Hepatocyte (in vitro differentiated cells): ENCODE measurements around the gene SLC22A6. TPM values are rescaled to one million over a fixed set of nuclear protein-coding genes. Genes with fewer than 3 reads are reported as not detected.

Experiments
- DNase-seq: peaks from one replicate; pipeline ENCODE4 v3.0.0-alpha.2; 2016; ENCODE audit warnings: low spot score
- H2AFZ ChIP-seq: fragments of 200-600 bp; sonication (generic); 2 replicates; pipeline ENCODE4 v1.6.0; 2016; ENCODE audit warnings: antibody characterized with exemption, mild to moderate bottlenecking
- H3K27ac ChIP-seq: fragments of 200-600 bp; sonication (generic); 2 replicates; pipeline ENCODE4 v1.5.1; 2016; ENCODE audit warnings: mild to moderate bottlenecking
- H3K27me3 ChIP-seq: fragments of 200-600 bp; sonication (generic); 2 replicates; pipeline ENCODE4 v1.6.1; 2016
- H3K36me3 ChIP-seq: fragments of 200-600 bp; sonication (generic); replicated peaks from 2 replicates; pipeline ENCODE4 v1.5.1; 2016; ENCODE audit warnings: low read depth; ENCODE audit not compliant: insufficient read depth
- H3K4me1 ChIP-seq: fragments of 200-600 bp; sonication (generic); 2 replicates; pipeline ENCODE4 v1.5.1; 2016; ENCODE audit warnings: mild to moderate bottlenecking, moderate library complexity; ENCODE audit not compliant: insufficient read depth
- H3K4me2 ChIP-seq: fragments of 200-600 bp; sonication (generic); 2 replicates; pipeline ENCODE4 v1.6.0; 2016
- H3K4me3 ChIP-seq: fragments of 200-600 bp; sonication (generic); 2 replicates; pipeline ENCODE4 v1.5.1; 2016; ENCODE audit warnings: mild to moderate bottlenecking
- H3K79me2 ChIP-seq: fragments of 200-600 bp; sonication (generic); 2 replicates; pipeline ENCODE4 v1.6.0; 2017; ENCODE audit warnings: mild to moderate bottlenecking
- H3K9me2 ChIP-seq: fragments of 200-600 bp; sonication (generic); replicated peaks from 2 replicates; pipeline ENCODE4 v1.6.0; 2017; ENCODE audit warnings: mild to moderate bottlenecking; ENCODE audit not compliant: insufficient read depth
- H3K9me3 ChIP-seq: fragments of 200-600 bp; sonication (generic); 2 replicates; pipeline ENCODE4 v1.5.1; 2016; ENCODE audit warnings: low read depth, mild to moderate bottlenecking
- H4K20me1 ChIP-seq: fragments of 200-600 bp; sonication (generic); 2 replicates; pipeline ENCODE4 v1.6.0; 2016; ENCODE audit warnings: mild to moderate bottlenecking; ENCODE audit not compliant: insufficient read depth, poor library complexity, severe bottlenecking
- CTCF ChIP-seq: fragments of 200-600 bp; sonication (generic); IDR thresholded peaks from 2 replicates; pipeline ENCODE4 v1.5.1; 2016; ENCODE audit warnings: antibody characterized with exemption, mild to moderate bottlenecking; ENCODE audit not compliant: poor library complexity
- EZH2 ChIP-seq: fragments of 200-600 bp; sonication (generic); IDR thresholded peaks from 2 replicates; pipeline ENCODE4 v1.6.1; 2016; ENCODE audit warnings: antibody characterized with exemption, mild to moderate bottlenecking, borderline replicate concordance
- EZH2phosphoT487 ChIP-seq: fragments of 200-600 bp; sonication (generic); IDR thresholded peaks from one replicate; pipeline ENCODE4 v1.6.1; 2018; ENCODE audit warnings: antibody characterized with exemption, mild to moderate bottlenecking, low read depth, moderate library complexity; ENCODE audit not compliant: unreplicated experiment, severe bottlenecking
- WGBS: methylation state at CpG from one replicate; pipeline ENCODE4 v1.1.6; 2016; ENCODE audit warnings: low lambda C conversion rate; ENCODE audit errors: missing lambda C conversion rate; 5-methylcytosine and 5-hydroxymethylcytosine counted together
- polyA plus RNA-seq: library from polyadenylated mRNA; unstranded; fragments of >200 nt; fragmentation: Nextera tagmentation; extraction: Ambion mirVana; gene quantifications from 2 replicates; pipeline ENCODE4 v1.2.1, GENCODE V29; 2016
- total RNA-seq: library from RNA; depleted of rRNA; stranded (reverse); fragments of >200 nt; gene quantifications from 2 replicates; pipeline ENCODE4 v1.2.3, GENCODE V29; 2014

SLC22A6 gene
- total and polyA plus RNA-seq, 2 experiments from 2014 or later: not detected

GRCh38 chr11:63023222-63023814 lies 38.6 kb upstream of the SLC22A6 start:
- H3K79me2 ChIP-seq: no peaks in the 10 kb centered on the region
- no peak overlapping the region for H3K4me2 ChIP-seq
- H2AFZ ChIP-seq: no peak overlapping the region
- no peaks in the 10 kb centered on the region for H3K9me3 ChIP-seq
- H3K4me1 ChIP-seq: no peaks in the 10 kb centered on the region
- TF ChIP-seq EZH2phosphoT487 (no peak), EZH2 (no peak), CTCF (no peak)
- H3K9me2 ChIP-seq: no peaks in the 10 kb centered on the region
- no peaks in the 10 kb centered on the region for H4K20me1 ChIP-seq
- no peak for DNase-seq
- no peaks in the 10 kb centered on the region for H3K36me3 ChIP-seq
- 96% methylated on average over 11 of the region's 11 CpGs for WGBS
- no peaks in the 10 kb centered on the region for H3K27me3 ChIP-seq
- H3K27ac ChIP-seq: no peak overlapping the region
- no peak overlapping the region for H3K4me3 ChIP-seq

- TF ChIP-seq CTCF: no peak
- no peak for TF ChIP-seq EZH2
- TF ChIP-seq EZH2phosphoT487: no peak
- Histone ChIP-seq H3K4me1 (no peaks in the 10 kb centered on the region), H3K4me3 (no peak overlapping the region), H3K9me3 (no peaks in the 10 kb centered on the region), H3K27me3 (no peaks in the 10 kb centered on the region), H2AFZ (no peak overlapping the region), H3K79me2 (no peaks in the 10 kb centered on the region), H3K9me2 (no peaks in the 10 kb centered on the region), H3K27ac (no peak overlapping the region), H4K20me1 (no peaks in the 10 kb centered on the region), H3K4me2 (no peak overlapping the region), H3K36me3 (no peaks in the 10 kb centered on the region)
- 55% methylated on average over 6 of the region's 6 CpGs for whole genome bisulfite sequencing
- no peak for DNase-seq
Observed at GRCh38 chr11:63022441-63022840, 37.7 kb upstream of the SLC22A6 start.

- Histone ChIP-seq H3K36me3 (no peaks in the 10 kb centered on the region), H3K4me1 (peaks cover 1% of the 10 kb centered on the region), H3K27me3 (no peaks in the 10 kb centered on the region), H3K9me3 (no peaks in the 10 kb centered on the region), H2AFZ (no peak overlapping the region), H3K4me2 (no peak overlapping the region), H3K4me3 (no peak overlapping the region), H3K9me2 (no peaks in the 10 kb centered on the region), H3K79me2 (no peaks in the 10 kb centered on the region), H3K27ac (no peak overlapping the region), H4K20me1 (no peaks in the 10 kb centered on the region)
- no peak for TF ChIP-seq EZH2phosphoT487
- peak; percentile 29 for TF ChIP-seq CTCF
- no peak for DNase-seq
- WGBS: 52% methylated on average over 24 of the region's 24 CpGs
Observed at GRCh38 chr11:63020671-63021291, 36.0 kb upstream of the SLC22A6 start.
